GM18511 (cell line): Measurements from ENCODE around the gene TMEM184A.

Source experiments
- ATAC-seq: cut with Tn5 transposase; IDR thresholded peaks from one replicate; pipeline ENCODE4 v1.9.1; 2021; ENCODE audit warnings: mild to moderate bottlenecking, moderate library complexity; ENCODE audit not compliant: unreplicated experiment

Gene TMEM184A

DNA sequence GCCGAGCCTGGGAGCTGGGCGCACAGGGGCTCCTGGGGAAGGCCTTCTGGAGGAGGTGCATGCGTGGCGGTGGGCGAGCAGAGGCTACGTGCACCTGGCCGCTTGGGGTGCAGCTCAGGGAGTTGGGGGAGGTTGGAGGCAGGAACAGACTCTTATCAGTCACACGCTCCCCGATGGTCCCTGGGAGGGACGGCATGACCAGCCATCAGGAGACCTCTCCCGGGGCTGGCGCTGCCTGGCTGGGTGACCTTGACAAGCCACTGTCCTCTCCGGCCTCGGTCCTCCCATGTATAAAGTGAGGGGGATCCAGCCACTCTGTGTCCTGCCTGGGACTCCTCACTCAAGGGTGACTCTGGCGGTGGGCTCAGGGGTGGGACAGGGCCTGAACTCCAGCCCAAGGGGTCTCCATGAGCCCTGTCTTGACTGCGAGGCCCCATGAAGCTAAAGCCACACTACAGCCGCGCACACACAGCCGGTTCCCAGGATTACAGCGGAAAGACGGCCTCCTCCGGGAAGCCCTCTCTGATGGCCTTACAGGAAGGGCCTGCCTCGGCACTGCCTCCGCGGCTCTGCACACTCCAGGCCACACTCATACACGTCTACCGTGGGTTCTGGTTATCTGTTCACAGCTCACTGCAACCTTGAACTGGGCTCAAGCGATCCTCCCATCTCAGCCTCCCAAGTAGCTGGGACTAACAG, 2.3 kb downstream of the TMEM184A start:
- ATAC-seq: no peak

GRCh38 chr7:1552200-1552599, 3.8 kb downstream of the TMEM184A start:
- no peak for ATAC-seq

DNA sequence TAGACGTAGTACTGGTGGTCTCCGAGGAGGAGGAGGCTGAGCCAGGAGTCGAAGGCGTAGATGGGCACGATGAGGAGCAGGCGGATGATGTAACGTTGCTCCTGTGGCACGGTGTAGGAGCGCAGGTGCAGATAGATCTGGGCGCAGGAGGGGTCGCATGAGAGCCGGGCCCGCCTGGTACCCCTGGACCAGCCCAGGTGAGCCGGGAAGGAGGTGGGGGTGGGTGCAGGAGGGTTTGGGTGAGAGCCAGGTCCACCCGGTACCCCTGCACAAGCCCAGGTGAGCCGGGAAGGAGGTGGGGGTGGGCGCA, 5.2 kb downstream of the TMEM184A start:
- no peak for ATAC-seq

GRCh38 chr7:1550005-1550845, 5.8 kb downstream of the TMEM184A start:
- no peak for ATAC-seq

- ATAC-seq: no peak
These were observed 6.5 kb downstream of the TMEM184A start for GRCh38 chr7:1549357-1550004.

DNA sequence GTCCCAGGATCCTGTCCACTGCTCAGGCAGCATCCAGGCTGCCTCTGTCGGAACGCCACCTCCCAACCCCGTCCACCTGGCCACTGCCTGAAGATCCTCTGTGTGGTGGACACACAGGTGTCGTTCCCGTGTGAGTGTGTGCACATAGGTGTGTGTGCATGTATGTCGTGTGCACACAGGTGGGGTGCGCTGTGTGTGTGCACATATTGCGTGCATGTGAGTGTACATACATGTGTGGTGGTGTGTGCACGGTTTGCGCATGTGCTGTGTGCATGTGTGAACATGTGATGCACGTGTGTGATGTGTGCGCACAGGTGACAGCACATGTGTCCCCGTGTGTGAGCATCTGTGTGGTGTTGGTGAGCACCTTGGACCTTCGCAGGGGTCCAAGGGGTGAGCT, 7.1 kb downstream of the TMEM184A start:
- no peak for ATAC-seq

- ATAC-seq: no peak
These were observed 7.6 kb downstream of the TMEM184A start for GRCh38 chr7:1548438-1548831.

DNA sequence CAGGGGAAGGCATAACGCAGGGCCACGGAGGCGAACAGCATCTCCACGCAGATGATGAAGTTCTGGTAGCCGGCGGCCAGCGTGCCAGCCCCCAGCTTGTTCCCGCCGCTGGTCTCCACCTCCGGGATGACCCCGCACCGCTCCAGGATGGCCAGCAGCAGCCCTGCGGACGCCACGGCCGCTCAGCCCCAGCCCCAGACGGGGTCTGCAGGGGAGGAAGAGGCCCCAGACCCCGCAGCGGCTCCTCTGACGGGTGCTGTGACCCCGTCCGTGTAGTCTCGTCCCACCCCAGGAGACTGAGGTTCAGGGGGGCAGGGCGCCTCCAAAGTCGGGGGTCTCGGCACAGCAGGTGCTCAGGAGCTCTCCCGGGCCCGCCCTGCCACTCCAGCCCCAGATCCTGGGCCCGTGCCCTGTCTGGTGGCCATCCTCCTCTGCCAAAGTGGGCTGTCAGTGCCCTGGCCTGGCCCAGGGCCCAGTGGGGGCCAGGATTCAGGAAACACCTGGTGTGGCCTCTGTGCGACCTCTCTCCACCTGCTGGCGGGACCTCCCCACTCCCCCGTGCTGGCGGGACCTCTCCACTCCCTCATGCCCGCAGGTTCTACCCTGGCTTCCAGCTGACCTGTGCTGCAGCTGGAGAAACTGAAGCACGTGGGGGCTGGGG, 8.1 kb downstream of the TMEM184A start:
- ATAC-seq: no peak

DNA sequence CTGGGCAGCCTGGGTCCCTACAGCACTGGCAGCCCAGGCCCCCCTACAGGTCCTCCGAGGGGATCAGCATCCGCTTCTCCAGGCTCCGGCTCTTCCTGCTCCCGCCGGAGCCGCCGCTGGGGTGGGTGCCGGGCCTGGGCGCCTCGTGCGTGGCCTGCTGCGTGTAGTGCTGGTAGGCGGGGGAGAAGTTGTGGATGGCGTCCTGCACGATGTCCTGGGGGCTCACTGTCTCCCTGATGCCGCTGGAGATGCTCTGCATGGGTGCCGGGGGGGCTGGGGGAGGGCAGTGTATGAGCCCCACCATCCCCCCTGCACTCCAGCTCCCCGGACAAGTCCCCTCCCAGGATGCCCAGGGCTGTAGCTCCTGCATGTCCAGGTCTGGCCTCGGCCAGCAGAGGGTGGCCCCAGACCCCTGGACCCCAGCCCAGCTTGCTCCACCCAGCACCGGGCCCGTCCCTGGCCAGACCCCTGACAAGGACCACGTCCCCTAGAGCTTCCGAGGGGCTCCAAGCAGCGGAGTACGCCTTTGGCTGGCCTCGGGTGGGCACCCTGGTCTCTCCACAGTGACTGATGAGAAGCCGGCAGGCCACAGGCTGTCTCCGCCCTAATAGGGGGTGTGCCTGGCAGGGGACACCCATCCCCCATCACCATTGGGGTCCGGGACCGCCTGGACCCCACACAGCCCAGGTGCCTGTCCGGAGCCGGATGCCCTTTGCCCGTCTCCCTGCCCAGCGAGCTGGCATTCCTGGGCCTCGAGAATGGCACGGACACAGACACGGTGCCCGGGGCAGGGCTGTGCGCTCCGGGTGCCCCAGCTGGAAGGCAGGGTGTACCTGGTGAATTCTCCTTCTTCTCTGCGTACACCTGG, 8.9 kb downstream of the TMEM184A start:
- ATAC-seq: no peak

DNA sequence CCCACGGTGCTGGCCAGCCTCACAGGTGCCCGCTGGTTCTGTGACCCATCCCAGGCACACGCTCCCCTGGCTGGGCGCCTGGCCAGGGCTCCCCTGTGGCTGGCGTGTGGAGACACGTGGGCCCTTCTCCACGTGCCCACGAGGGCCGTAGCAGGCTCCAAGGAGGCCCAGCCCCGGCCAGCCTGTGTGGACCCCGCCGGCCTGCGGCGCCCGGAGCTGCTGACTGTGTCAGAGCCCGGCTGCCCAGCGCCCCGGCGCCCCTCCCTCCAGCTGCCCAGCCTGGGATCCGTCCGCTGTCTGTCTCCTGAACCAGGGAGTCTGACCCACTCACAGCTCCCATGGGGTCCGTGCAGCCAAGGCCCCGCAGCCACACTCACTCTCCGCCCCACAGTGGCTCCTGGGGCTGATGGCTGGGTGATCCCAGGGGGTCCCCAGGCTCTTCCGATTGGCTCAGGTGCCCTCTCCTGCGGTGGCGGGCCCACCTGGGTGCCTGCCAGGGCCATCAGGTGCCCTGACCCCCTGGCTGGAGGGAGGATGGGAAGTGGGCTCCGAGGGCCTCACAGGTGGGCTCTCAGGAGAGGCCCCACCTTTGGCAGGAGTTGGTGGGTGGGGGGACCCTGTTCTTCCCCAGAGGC, 9.6 kb downstream of the TMEM184A start:
- ATAC-seq: no peak

GRCh38 chr7:1545417-1546246, 10.4 kb downstream of the TMEM184A start:
- ATAC-seq: no peak

DNA sequence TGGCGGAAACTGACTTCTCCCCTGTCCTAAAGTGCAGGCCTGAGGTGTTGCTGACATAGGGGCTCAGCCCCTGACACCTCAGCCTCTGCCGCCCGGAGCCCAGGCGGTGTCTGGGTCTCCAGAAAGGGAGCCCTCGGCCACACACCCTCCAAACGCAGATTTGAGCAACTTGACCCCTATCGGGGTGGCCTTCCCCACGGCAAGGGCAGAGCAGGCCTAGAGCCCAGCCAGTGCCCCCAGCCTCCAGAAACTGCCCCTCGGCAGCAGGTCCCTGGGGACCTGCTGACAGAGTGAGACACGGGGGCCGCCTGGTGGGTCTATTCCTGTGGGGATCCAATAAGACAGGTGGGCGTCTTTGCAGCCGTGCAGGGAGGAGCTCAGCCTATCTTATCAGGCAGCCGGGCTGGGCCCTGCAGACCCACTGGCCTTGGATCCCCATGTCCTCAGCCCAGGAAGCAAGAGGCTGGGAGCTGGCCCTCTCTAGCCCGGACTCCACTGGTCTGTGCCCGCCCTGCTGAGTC, 11.0 kb downstream of the TMEM184A start:
- no peak for ATAC-seq

DNA sequence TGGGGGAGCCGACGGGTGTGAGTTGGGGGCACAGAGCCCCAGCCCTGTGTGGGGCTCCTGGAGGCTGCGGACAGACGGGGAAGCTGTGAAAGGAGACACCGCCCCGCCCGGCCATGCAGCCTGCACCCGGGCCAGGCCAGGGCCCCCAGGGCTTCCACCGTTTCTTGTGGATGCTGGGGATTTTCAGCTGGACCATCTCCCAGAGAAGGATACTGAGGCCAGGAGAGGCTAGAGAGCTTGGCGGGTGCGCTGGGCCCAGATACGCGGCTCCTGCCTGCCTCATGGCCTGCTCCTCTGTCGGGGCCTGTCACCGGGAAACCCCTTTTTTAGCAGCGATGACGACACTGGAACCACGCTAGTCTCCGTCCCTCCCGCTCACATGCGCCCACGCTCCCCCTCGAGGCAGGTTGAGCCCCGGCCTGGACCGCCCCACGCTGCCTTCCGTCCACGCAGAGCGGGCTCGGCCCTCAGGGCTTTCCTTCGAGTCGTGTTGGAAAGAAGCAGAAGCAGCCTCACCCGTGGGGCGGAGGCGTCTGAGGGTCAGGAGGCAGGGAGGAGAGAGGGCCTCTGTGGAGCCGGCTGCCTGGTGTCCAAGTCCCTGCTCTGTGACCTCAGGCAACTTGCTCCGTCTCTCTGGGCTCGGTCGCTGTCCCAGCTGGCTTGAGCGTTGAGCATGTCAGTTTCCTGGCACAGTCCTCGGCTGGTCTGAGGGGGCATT, 11.7 kb downstream of the TMEM184A start:
- no peak for ATAC-seq

- no peak for ATAC-seq
These were observed 12.2 kb downstream of the TMEM184A start for GRCh38 chr7:1543826-1544177.

- ATAC-seq: no peak
These were observed 12.9 kb downstream of the TMEM184A start for GRCh38 chr7:1542841-1543747.

- no peak for ATAC-seq
These were observed 13.7 kb downstream of the TMEM184A start for GRCh38 chr7:1542329-1542728.

DNA sequence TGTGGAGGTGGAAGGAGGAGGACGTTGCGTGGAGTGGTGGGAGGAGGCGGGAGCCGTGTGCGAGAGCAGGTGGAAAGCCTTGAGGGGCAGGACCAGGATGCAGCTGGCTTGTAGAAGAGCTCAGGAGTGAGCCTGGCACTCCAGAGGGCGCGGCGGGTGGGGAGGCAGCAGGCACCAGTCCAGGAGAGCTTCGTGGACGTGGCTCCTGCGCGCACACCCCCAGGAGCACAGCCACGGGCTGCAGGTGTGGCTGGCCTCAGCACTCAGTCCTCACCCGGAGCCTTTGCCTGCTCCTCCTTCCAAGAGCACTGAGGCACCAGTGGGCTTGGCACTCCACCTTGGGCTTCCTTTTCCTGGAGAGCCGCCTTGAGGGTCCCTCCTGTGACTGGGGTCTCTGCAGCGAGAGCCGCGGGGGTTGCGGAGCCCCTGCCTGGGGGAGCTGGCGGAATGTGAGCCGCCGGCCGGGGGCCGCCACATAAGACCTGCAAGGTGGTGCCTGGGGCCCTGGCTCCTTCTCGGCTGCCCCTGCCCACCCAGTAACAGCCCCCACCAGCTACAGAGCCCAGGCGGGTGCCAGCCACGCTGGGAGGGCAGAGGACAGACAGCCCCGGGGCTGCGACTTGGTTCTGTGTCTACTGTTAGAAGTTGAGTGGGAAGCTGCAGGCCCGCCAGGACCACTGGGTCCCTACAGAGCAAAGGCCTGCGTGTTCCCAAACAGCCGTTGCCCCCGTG, 14.4 kb downstream of the TMEM184A start:
- no peak for ATAC-seq
